Retinal pigment epithelial cell (primary cell): ENCODE results near the gene KCNK10.

Experiments used
- DNase-seq: peaks from one replicate; pipeline ENCODE4 v3.0.0-alpha.2; 2010; ENCODE audit warnings: low read depth
- H3K4me3 ChIP-seq: 2 replicates; pipeline ENCODE4 v1.5.1; 2011; ENCODE audit warnings: mild to moderate bottlenecking, low read length, control low read depth, moderate library complexity
- CTCF ChIP-seq: conservative IDR thresholded peaks from 2 replicates; pipeline ENCODE4 v1.5.1; 2011; ENCODE audit warnings: low read depth, low read length, control low read depth, inconsistent platforms

The KCNK10 gene

GRCh38 chr14:88245321-88245720 lies 77.7 kb downstream of the KCNK10 start:
- H3K4me3 ChIP-seq = no peak overlapping the region
- DNase-seq = no peak
- no peak for TF ChIP-seq CTCF

DNA sequence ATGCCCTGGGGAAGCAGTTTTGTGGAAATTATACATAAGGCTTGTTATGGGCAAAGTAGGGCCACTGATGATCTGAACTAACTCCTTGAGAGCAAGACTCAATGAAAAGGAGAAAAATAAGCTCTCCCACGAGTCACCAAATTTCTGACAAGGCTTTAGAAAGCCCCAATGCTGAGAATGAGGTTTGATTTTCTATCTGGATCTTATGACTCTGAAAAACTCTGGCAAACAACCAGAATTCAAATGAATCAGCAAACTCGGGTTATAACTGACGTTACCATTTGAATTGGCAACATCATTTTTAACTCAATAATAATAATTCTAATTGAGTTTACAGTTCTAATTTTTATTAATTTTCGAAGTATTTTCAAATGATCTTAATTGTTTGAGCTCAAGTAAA lies 79.1 kb downstream of the KCNK10 start:
- TF ChIP-seq CTCF = no peak
- H3K4me3 ChIP-seq = no peak overlapping the region
- DNase-seq = no peak

DNA sequence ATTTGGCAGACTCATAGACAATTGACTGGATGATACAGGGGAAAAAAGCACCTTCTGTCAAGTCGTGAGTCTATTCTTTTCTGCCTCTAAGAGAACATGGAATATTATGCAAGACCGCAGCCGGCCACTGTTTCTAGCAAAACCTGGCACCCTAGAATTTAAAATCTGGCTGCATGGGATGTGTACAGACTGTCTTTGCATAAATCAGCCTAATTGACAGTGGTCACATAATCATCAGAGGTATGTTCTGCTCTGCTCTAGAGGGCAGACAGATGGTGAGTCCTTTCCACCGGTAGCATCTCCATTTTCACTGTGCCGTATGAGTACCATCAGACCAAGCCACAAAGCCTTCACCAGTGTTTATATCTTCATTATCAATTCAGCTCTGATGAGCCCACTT lies 80.6 kb downstream of the KCNK10 start:
- no peak for DNase-seq
- no peak for TF ChIP-seq CTCF
- H3K4me3 ChIP-seq = no peak overlapping the region

DNA sequence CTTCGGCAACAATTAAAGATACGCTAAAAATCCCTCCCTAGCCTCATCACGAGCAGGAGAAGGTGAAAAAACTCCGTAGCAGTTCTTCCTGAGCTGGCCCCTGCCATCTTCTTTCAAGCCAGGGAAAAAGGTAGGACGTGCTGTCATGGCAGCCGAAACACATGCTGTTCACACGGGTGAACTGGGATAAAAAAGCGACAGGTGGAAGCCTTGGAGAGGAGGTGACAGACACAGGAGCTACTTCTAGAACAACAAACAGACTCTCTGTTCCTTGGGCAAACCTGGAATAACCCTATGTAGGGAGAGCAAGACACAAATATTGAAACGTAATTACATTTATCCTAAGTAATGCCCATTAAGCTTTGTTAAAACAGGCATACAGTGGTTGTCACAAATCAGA lies 81.3 kb downstream of the KCNK10 start:
- no peak for DNase-seq
- TF ChIP-seq CTCF = no peak
- H3K4me3 ChIP-seq = no peak overlapping the region

DNA sequence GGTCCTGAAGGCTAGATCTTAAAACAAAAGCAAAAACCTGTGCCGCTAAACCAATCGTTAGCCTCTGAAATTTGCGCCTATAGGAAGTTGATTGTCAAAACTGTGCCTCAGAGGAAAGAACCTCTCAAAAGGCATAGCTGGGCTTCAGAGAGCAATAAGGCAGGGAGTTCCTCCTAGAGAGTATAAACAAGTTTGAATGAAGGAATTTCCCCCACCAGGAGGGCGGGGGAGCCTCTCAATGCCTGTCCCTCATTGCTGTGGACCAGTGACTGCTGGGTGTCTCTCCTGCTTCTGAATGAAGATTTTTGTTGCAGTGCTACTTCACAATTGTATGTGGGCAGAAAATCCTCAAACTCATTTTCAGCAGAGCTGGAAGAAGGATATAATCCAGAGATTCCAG lies 88.6 kb downstream of the KCNK10 start:
- no peak for TF ChIP-seq CTCF
- no peak for DNase-seq
- H3K4me3 ChIP-seq = no peak overlapping the region

DNA sequence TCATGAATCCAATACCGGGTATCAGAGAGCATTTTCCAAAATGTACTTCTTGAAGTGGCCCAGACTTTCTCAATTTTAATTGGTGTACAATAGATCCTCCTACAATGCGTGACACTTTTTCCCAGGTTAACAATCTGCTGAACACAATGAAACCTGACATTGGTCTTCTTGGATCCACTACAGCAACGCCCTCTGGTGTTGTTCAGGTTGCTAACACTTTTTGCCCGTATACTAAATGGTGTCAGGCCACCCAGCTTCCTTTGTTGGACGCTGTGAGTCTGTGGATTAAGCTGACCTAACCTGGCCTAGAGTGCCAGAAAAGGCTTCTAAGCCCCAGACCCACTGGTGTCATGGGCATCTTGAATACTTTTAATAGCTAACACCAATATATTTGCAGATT lies 89.2 kb downstream of the KCNK10 start:
- no peak for DNase-seq
- TF ChIP-seq CTCF = peak; percentile 4

GRCh38 chr14:88232771-88233170 lies 90.3 kb downstream of the KCNK10 start:
- TF ChIP-seq CTCF = no peak
- no peak for DNase-seq
- no peak overlapping the region for H3K4me3 ChIP-seq

More for the DNA sequence above, 89.2 kb downstream of the KCNK10 start:
- no peak overlapping the region for H3K4me3 ChIP-seq
